ENCODE measurements around the gene PON2.

PON2 gene

DNA sequence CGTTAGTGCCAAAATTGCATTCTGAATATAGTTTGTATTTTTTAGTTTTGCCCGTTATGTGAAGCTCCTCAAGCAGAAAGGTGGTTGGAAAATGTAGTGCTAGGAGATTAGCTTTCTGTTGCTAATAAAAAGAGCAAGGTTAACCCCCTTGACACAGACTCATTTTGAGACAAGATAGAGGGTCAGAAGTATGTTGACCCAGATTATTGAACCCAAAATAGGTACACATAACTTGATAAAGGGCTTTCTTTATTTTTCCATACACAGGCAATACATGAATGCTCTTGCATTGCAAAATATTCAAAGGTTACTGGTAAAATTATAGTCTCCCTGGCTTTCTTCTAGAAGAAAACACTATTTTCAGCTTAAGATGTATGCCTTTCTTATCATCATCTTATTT lies 10.0 kb upstream of the PON2 start:
- no peak for DNase-seq (ENCODE audit: low read depth)

DNA sequence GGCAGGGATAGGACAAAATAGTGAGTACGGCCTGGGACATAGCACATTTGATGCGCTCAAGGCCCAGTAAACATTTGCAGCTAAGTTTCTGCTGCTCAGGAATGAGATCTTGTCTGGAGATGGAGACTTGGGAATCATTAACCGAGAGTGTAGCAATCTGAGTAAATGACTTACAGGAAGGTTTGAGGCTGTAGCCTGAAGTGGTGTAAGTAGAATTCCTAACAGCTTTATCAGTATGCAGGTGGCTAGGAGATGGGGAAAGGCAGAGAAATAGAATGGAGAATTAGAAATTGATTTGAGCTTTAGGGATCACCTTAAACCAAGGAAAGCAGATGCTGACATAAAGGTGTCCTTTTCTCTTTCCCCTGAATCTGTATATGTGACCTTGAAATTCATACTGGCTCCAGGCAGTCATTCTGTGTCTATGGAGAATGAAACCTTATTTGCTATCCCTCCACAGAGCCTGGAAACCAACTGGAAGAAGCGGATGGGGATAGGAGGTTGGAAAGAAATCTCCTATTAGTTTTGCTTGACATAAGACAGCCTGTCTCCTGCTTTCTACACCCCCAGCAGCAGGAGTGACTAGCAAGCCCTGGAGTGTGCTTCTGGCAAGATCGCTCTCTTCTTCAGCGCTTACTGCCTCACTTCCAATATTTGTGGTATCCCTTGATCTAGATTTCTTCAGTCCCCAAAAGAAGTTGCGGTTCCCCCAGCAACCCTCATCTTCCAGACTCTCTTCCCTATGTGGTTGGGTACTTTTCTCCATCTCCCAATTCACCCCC lies 6.4 kb upstream of the PON2 start:
- no peak for DNase-seq (ENCODE audit: low read depth)

DNA sequence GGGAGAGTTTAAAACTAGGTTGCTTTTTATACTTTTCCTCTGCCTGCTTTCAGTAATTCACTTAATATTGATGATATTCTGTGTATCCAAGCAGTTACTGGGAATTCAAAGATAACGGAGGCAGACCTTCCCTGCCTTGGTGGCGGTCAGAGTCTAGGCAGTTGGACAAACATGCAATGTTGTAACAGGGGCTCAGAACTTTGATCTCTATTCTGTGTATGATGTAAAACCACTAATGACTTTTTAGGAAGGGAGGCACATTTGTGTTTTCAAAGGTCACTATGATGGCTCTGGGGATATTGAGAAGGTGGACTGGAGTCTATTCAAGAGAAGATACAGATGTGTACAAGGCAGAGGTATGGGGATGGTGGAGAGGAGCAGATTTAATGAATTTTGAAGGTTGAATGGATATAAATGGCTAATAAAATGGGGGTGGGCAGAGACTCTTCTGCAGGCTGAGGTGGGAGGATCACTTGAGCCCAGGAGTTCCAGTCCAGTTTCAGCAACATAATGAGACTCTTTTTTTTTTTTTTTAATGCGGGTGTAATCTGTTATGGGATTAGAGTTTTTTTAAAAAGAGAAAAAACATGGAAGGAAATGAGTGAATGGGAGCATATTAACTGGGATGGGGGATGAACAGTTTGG lies 5.7 kb upstream of the PON2 start:
- DNase-seq (ENCODE audit: low read depth): no peak

DNA sequence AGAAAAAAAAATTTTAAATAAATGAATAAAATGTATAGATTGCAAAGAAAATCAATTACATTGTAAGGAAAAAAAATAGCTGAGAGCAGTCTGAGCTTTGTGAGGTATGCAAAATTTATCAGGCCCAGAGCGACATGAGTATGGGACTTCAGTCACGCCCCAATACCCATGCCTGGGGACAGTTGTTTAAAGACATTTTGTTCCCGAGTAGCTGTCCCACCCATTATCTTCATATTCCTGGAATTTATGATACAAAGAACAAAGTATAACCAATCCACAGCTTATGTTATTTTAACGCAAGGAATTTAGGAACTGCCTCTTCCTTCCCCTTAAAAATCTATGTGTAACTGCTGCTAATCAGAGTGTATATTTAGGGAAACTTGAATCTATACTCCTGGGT lies 1.6 kb upstream of the PON2 start:
- DNase-seq (ENCODE audit: low read depth): no peak

DNA sequence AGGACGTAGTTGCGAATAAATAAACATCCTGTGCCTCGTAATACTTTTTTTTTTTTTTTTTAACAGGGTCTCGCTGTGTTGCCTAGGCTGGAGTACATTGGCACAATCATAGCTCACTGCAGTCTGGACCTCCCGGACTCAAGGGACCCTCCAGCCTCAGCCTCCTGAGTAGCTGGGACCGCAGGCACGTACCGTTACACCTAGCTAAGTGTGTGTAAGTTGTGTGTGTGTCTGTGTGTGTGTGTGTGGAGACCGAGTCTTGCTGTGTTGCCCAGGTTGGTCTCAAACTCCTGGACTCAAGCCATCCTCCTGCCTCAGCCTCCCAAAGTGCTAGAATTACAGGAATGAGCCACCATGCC lies 573 bp upstream of the PON2 start:
- no peak for DNase-seq (ENCODE audit: low read depth)

DNA sequence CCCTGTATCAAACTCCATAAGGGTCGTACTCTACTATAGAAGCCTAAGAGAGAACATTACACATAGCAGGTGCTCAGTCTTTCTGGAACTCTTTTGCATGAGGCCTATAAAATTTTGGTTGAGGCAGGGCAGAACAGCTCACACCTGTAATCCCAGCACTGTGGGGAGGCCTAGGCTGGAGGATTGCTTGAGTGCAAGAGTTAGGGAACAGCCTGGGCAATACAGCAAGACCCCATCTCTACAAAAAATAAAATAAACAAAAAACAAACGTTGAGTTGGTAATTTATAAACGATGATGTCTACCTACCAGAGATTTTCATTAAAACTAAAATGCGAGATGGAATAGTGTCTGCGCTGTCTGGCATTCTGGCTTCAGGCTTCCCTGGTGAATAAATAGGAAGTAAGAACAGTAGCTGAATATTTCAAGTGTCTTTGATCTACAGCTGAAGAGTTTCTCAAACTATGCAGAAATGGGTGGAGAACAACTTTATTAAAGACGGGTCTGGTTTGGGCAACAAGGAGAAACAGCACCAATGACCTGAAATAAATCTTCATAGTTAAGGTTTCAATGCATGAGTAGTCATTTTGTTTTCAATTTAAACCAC lies 774 bp downstream of the PON2 start:
- no peak for DNase-seq (ENCODE audit: low read depth)

DNA sequence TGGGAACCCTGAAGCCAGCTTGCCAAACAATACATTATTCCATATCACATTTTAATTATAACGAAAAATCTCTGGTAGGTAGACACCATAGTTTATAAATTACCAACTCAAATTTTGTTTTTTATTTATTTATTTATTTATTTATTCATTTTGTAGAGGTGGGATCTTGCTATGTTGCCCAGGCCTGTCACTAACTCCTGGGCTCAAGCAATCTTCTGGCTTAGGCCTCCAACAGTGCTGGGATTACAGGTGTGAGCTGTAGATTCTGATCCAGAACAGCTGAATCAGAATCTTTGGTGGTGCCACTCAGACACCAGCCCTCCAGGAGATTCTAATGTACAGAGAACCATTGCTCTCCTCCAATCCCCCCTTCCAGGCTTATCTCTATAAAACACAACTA lies 1.7 kb downstream of the PON2 start:
- DNase-seq (ENCODE audit: low read depth): no peak

DNA sequence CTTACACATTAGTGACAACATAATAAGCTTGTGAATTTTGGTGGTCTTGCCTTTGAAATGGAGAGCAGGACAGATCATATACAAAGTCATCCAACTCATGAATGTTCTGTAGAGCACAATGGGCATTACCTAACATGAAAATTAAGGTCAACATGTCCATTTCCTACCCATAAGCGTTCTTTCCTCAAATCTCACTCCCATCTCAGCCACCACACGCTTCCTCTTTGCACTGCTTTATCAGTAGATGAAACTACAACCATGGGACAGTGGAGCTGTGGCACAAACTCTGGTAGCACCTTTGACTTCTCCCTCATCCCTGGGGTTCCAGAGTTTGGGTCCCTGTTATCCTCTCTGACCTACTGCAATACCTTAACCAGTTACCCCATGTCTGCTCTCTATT lies 2.2 kb downstream of the PON2 start:
- no peak for DNase-seq (ENCODE audit: low read depth)

DNA sequence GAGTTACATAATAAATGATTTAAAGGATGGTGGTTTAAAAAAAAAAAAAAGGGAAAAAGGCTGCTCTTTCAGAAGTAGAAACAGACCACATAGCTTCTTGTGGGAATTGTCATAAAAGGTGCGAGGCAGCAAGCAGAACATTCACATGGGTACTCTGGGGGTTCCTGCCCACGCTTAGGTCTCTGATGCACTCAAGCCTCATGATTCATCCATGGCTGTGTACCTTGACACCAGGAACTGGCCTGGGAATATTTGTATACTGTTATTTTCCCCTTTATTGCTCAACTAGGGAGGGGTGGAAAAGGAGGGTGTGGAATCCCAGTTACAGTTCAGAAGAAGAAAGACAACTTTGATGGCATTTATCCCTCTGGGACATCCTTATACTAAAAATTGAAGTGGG lies 4.0 kb downstream of the PON2 start:
- DNase-seq (ENCODE audit: low read depth): no peak

DNA sequence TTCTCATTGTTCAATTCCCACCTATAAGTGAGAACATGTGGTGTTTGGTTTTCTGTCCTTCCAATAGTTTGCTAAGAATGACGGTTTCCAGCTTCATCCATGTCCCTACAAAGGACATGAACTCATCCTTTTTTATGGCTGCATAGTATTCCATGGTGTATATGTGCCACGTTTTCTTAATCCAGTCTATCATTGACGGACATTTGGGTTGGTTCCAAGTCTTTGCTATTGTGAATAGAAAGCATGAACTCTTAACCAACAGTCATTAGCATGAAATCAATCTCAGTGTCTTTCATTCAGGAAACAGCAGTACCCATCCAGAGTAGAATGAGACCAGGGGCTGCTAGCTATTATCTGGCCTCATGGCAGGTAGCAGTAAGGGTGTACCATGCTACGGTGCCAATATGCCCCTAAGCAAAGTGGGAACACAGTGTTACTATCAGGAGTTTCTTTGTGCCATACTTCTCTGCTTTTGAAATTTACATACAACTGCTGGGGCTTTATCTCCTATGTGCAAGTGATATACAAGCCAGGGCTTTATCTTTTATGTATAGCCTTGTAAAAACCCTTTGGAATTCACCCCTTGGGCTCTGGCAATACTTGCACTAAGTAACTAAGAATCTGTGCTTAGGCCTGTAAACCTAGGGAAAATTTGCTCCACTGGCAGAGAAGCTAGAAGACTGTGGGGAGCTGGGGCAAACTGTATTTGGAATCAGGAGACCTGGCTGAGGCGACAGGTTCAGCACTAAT lies 5.4 kb downstream of the PON2 start:
- DNase-seq (ENCODE audit: low read depth): no peak

DNA sequence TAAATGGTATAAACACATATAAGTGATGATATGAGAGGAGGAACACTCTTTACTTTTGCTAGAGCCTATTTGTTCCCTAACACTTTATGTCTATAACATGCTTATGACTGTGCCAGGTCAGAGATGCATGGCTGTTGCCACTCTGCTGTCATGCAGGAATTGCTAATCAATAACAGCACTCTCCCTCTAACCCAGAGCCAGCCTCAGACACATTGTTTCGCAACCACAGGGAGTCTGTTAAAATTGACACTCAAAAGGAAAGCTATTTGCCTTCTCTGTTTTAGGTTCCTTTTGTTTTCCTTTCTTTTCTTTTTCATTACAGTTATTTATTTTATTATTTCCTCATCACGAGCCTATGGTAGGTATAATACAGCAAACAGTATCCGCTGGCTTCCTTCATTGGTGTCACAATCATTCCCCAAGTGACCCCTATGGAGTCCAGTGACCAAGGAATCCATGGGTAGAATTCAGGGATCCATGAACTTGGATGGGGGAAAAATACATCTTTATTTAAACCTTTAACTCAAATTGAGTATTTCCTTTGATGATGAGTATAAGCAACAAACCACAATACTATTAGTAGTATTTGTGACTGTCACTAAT lies 6.8 kb downstream of the PON2 start:
- no peak for DNase-seq (ENCODE audit: low read depth)

DNA sequence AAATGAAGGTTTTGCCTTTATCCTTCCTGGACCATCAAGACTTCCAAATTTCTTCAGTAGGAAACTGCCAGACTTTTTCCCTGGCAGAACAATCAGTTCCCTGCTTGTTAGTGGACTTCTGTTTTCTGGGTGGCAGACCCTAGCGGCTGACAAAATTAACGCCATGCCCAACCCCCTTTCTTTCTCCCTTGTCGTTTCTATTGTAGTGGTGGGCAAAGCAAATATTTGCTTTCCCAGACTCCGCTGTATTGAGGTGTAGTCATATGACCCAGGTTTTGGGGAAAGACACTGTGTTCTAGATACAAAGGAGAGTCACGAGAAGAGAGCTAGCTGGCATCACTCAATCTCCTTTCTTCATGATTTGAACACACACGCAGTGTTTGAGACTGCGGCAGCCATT lies 7.7 kb downstream of the PON2 start:
- DNase-seq (ENCODE audit: low read depth): no peak

DNA sequence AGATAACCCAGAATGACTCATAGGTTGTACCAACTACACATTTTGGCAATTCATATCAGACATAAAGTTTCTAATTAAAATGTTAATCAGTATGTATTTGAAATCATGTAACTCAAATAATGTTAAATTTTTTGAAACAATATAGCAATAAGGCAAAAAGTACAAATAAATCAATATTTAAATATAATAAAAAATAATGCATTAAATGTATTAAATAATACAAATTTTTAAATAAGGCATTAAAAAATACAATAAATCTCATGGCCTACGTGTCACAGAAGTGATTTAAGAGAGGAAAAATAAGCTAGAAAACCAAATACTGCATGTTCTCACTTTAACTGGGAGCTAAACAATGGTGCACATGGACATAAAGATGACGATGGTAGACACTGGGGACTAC lies 9.1 kb downstream of the PON2 start:
- no peak for DNase-seq (ENCODE audit: low read depth)

DNA sequence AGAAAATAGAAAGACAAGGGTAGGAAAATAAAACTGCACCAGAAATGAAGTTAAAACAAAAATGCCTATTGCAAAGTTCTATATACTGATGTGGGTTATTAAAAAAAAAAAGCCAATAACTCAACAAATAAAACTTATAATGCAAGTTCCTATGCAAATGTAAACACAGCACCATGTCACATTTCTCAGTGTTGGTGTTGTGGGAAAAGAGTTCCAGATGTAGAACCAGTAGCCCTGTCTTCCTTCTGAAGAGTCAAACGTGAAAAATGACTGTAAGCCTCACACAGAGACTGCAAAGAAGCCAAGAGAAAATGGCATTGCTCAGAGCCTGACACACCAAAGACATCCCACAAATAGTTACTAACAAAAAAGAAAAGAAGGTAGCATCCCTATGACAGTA lies 10.1 kb downstream of the PON2 start:
- no peak for DNase-seq (ENCODE audit: low read depth)

DNA sequence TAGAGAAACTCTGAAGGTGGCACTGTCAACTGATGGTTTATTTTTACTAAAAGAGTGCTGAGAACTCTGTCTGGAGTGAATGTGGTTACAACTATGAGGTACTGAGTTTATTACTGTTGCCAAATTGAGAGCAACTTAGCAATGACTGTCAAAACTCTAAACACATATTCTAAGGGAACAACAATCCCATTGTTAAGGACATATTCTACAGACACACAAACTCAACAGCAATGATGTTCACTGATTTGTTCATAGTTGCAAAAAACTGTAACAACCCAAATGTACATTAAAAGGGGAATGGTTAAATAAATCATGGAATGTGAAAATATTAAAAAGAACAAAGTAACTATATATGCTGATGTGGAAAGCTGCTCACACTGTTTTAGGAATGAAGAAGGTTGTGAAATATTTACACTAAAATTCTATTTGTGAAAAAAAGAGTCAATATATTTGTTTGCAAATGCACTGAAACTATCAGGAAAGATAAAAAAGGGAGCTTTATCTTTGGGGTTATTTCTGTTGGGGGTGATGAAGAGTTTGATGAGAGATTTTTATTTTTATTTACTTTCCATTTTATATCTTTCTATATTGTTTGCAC lies 12.9 kb downstream of the PON2 start:
- DNase-seq (ENCODE audit: low read depth): no peak

DNA sequence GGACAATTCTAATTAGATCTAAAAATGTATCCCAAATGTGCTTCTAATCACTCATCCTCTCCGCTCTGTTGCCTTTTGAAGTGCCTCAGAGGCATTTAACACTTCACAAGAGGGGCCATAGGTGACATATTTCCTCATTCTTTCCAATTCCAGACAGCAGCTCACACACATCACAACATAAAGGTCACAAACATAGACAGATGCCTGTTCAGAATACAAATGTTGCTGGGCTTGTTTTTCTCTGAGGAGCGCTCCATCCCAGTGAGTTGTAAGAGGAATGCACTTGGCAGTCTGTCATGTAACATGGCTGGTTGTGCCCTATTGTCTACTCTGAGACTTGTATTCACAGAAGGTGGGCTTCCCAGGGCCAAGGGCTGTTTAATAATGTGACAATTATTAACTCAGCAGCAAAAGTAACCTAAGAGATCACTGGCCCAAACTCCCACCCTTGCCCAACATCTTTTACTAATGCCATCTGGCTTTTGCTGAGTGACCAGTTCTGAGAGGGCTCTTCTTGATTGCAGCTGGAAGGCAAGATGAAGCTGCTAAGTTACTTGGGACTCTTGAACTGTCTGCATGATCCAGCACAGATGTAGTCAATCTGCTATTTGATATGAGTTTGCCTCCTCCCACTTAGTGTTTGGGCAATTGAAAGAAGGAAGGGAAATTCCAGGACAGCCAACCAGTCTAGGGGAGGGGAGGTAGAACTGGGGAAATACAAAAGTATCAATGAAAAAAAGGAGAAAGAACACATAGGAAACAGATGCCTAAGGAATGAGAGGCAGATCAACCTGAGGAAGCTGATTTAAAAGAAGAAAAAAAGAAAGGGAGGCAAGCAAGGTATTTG lies 13.6 kb downstream of the PON2 start:
- no peak for DNase-seq (ENCODE audit: low read depth)

DNA sequence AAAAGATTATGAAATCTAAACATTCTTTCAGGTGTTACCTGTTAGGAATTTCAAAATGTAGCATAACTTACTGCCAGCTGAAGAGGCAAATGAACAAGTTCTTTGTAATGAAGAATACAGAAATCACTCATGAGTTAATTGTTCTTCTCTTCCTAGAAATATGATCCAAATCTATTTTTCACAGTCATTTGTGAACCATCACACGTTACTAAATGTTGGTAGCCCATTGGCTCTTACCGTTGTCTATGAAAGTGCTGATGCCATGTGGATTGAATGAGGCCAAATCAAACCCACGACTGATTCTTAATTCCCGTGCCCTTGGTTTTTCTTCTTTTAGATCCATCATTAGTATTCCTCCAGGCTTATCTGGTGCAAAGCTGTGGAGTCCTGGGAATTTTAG lies 22.8 kb downstream of the PON2 start:
- DNase-seq (ENCODE audit: low read depth): no peak

DNA sequence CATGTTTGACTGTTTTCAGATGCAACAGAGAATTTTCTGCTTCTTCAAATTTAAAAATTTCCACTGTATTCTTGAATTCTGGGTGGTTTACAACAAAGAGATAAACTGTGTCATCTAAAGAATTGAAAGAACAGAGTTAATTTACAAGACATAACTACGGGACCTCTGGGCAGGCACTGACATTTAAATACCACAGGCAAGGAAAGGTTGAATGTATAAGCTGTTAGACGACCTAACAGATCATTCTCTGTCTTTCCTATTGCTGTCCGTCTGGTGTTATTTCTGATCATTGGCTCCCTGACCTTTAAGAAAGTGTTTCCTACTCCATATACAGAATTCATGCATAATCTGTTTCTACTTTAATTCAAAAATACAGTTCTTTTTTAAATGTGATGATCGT lies 23.2 kb downstream of the PON2 start:
- no peak for DNase-seq (ENCODE audit: low read depth)

DNA sequence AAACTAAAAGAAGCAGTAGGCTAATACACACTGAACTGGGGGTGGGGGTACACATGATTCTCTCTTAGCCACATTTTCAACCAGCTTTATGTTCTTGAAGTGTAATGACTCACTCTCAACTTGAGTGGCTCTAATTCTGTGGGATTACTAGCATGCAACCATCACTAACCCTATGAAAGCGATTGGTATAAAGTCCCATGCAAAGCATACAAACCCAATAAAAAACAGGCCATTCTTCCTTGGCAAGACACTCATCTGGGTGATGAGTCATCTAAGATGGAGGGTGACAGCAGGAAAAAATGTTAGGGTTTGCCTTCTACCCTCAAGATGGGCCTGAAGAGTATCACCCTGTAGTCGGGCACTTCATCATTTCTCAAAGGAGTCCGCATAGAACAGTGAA lies 23.8 kb downstream of the PON2 start:
- DNase-seq (ENCODE audit: low read depth): no peak

DNA sequence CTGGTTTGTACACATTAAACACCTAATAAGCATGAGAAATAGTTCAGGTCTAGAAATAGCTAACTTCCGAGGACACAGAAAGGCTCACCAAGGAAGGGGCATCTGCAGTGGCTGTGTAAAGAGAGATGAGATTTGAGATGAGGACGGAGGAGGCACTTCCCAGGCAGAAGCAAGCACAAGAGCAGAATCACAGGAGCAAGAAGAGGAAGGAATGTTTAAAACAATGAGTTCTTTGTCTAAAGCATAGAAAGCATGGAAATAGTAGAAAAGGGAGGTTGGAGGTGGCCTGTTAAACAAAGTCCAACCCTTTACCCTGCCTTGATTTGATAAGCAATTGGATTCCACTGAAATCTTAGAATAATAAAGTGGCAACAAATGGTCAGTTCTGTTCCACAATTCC lies 27.1 kb downstream of the PON2 start:
- DNase-seq (ENCODE audit: low read depth): no peak

DNA sequence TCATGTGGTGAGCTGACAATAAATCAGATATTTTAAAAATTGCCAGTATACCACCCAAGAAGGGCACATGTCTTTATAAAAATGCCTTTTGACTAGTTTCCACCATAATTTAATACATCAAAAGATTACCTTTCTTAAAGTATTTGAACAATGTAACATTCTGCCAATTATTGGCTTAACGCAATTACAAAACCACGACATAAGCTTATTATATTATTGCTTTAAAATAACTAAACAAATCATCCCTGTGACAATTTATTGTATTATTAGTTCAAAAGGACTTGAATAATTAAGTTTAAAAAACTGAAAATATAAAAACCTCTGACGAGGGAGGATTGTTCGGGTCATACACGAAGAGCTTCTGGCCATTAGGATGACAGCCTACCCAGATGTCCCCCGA lies 29.0 kb downstream of the PON2 start:
- no peak for DNase-seq (ENCODE audit: low read depth)
